DOHH2 (cell line): ENCODE results near the gene BRCA1.

Experiments
- CTCF ChIP-seq: fragments of 200-600 bp; sonication (generic); IDR thresholded peaks from one replicate; pipeline ENCODE4 v1.5.1; 2014; ENCODE audit warnings: antibody characterized with exemption, mild to moderate bottlenecking, low read depth, low read length; ENCODE audit not compliant: poor library complexity, severe bottlenecking
- EZH2phosphoT487 ChIP-seq: fragments of 200-600 bp; sonication (generic); IDR thresholded peaks from 2 replicates; pipeline ENCODE4 v1.6.1; 2017; ENCODE audit warnings: borderline replicate concordance, mild to moderate bottlenecking, antibody characterized with exemption, low read length, moderate library complexity, mixed read lengths

- no peak for TF ChIP-seq CTCF
- TF ChIP-seq EZH2phosphoT487 = no peak
Observed at GRCh38 chr17:43070257-43070656, 54.9 kb downstream of the BRCA1 start.
